HG03095 (cell line): Measurements from ENCODE around the gene HS2ST1.
"Not testable (repeated sequence)": the region's sequence is repeated elsewhere in the genome, so short reads cannot be mapped to it uniquely, and the experiment has no call there.

ENCODE experiments used
- ATAC-seq: cut with Tn5 transposase; IDR thresholded peaks from one replicate; pipeline ENCODE4 v1.9.1; 2021; ENCODE audit warnings: moderate library complexity; ENCODE audit not compliant: unreplicated experiment

Gene HS2ST1

DNA sequence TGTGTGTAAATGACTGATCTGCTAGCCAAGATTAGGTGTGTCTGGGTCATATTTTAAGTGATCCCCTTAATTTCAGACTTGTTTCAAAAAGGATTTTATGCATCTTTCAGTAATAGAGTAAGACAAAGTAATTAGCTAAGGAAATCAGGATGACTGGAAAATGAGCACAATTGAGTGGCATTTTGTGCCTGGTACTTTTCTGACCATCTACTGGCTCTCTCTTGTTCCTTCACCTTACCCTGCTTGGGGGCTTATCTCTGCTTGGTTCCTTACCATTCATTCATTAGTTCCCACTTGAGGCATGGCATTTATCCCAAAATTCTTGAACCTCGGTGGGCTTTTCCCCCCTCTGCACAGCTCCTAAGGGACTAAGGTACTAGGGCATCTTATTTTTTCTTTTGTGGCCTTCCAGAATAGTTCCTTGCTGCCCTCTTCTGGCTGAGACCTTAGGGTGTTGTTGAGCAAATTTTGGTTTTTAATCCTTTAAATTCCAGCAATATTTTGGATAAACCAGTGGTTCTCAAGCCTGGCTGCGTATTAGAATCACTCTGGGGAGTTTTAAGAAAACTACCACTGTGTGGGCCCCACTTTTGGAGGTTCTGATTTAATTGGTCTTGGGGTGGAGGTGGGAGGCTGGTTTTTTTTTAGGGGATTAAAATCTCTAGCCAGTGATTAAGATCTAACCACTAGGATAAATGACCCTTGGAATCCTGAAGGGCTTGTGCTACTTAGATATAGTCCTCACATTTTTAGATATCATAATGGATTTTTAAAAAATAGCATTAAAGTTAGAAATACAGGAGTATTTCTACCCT is 50.8 kb downstream of the HS2ST1 start:
- peak; percentile 28 for ATAC-seq

DNA sequence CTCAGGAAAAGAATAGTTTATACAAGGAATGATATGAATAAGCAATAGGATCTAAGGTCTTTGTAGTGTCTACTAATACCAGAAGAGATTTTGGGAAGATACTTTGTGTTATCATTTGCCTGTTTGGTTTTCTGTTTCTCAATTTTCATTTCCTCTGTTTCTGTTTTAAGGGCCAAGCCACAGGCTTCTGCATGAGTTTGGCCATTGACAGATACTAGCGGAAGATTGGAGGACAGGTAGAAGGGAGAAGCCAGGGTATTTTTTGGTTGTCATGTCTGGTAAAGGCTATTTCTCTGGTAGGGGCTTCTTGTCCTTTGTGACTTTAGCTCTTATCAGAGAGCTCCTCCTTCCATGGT is 51.4 kb downstream of the HS2ST1 start:
- peak; percentile 57 for ATAC-seq

DNA sequence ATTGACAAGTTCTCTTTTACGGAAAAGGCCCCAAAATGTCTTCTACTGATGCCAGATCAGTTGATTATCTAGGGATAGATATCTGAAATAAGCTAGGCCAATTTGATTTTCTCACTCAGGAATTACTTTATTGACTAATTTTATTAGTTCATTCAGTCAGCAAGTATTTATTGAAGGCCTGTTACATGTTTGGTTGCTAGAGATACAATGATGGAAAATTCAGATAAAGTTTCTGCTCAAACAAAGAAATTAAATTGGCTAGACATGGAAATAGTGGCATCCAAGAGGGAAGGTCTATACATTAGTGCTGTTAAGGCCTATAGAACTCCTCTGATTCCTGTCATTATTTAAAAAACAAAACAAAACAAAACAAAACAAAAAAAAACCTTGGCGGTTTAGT is 56.5 kb downstream of the HS2ST1 start:
- no peak for ATAC-seq

DNA sequence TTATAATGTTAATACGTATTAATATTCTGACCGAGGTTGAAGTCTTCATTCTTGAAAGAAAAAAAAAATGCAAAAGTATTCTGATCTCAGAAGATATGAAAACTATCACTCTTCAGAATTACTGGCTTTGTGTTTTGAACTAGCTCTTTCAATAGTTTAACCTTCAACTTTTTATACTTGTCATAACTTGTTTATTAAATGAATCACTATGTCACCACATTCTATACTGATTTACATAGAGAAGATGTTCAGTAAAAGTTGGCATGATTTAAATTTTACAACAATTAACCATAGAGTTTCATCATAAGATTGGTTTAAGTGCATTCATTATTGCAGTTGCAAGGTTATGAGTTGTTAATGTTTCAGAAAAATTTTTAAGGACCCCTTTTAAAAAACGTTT is 57.3 kb downstream of the HS2ST1 start:
- no peak for ATAC-seq

DNA sequence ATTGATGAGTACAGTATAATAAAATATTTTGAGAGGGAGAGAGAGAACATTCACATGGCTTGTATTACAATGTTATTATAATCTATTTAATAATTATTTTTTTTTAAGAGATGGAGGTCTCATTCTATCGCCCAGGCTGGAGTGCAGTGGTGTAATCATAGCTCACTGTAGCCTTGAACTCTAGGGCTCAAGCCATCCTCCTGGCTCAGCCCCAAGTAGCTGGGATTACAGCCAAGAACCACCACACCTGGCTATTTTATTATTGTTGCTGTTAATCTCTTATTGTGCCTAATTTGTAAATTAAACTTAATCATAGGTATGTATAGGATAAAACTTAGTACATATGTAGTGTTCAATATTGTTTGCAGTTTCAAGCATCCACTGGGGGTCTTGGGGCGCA is 57.8 kb downstream of the HS2ST1 start:
- ATAC-seq: no peak

DNA sequence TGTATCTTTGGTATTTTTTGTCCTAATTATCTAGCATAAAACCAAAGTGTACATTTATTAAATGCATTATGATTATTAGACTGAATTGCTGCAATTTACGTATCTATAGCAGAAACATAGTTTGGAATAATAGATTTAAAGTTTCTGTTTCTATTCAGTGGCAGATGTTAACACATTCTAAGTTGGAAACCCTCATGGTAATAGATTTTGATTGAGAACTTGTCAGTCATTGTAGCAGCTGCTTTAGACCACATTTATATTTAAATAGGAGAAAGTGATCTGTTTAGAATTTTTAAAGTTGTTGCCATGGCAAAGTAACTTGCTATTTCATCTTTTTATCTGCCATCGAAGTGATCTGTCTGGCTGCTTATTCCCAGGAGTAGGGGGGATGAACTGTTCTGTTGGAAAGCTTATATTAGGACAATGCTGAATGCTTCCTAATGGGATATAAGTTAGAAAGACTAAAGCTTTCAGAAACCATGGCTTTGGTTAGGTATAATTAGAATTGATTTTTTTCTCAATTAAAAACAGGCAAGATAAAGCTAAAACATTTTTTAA is 61.6 kb downstream of the HS2ST1 start:
- no peak for ATAC-seq

DNA sequence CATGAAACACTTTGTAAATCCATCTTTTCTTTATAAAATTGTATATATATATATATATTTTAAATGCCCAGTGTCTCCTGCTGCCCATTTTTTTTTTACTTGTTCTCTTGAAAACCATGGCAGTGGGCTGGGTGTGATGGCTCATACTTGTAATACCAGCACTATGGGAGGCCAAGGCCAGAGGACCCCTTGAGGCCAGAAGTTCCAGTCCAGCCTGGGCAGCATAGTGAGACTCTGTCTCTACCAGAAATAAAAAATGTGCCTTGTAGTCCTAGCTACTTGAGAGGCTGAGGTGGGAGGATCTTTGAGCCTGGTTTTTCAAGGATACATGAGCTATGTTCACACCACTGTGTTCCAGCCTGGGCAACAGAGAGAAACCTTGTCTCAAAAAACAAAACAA is 62.2 kb downstream of the HS2ST1 start:
- no peak for ATAC-seq

DNA sequence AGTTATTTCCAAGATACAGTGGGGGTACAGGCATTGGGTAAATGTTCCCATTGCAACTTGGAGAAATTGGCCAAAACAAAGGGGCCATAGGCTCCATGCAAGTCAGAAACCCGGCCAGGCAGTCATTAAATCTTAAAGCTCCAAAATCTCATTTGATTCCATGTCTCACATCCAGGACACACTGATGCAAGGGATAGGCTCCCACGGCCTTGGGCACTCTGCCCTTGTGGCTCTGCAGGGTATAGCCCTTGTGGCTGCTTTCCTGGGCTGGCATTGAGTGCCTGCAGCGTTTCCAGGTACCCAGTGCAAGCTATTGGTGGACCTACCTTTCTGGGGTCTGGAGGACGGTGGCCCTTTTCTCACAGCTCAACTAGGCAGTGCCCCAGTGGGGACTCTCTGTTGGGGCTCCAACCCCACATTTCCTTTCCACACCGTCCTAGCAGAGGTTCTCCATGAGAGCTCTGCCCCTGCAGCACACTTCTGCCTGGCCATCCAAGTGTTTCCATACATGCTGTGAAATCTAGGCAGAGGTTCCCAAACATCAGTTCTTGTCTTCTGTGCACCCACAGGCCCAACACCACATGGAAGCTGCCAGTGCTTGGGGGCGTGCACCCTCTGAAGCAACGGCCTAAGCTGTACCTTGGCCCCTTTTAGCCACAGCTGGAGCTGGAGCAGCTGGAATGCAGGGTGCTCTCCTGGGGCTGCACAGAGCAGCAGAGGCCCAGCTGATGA is 67.2 kb downstream of the HS2ST1 start:
- no peak for ATAC-seq

DNA sequence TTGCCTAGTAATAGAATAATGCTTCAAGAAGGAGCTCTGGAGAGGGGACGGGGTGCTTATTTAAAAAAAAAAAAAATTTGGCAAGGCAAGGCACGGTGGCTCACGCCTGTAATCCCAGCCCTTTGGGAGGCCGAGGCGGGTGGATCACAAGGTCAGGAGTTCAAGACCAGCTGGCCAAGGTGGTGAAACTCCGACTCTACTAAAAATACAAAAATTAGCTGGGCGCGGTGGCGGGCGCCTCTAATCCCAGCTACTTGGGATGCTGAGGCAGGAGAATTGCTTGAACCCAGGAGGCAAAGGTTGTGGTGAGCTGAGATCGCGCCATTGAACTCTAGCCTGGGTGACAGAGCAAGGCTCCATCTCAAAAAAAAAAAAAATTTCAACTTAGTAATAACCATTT is 69.2 kb downstream of the HS2ST1 start:
- not testable (repeated sequence) for ATAC-seq

DNA sequence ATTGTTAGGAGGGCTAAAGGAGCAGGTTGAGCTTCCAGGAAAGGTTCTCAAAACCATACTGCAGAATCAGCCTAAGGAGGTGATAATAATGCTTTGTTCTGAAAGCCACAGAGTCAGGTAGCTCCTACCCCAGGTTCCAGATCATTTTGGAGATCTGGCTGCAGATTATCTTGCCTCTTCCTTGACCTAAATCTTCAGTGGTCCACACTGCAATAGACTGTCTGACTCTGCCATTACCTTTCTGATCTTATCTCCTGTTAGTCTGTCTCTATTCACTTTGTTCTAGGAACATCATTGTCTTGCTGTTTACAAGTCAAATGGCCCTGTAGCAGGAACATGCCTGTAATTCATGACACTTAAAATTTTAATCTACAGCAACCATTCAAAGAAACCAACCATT is 73.0 kb downstream of the HS2ST1 start:
- no peak for ATAC-seq

DNA sequence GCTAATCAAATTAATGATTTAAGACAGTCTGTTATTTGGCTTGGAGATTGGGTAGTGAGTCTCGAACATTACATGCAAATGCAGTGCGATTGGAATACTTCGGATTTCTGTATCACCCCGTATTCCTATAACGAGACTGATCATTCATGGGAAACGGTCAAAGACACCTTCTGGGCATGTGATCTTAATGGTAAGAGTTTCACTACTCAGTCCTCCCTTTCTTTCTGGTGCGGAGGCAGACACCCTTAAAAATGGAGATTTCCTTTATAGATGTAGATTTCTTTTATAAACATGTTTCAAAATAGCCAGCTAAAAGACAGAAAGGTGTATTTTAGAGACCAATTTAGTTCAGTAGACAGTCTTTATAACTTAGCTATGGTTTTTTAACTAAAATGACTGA is 74.4 kb downstream of the HS2ST1 start:
- ATAC-seq: no peak

DNA sequence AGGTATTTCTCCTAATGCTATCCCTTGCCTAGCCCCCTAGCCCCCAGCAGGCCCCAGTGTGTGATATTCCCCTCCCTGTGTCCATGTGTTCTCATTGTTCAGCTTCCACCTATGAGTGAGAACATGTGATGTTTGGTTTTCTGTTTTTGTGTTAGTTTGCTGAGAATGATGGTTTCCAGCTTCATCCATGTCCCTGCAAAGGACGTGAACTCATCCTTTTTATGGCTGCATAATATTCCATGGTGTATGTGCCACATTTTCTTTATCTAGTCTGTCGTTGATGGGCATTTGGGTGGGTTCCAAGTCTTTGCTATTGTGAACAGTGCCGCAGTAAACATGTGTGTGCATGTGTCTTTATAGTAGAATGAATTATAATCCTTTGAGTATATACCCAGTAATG is 75.3 kb downstream of the HS2ST1 start:
- not testable (repeated sequence) for ATAC-seq

DNA sequence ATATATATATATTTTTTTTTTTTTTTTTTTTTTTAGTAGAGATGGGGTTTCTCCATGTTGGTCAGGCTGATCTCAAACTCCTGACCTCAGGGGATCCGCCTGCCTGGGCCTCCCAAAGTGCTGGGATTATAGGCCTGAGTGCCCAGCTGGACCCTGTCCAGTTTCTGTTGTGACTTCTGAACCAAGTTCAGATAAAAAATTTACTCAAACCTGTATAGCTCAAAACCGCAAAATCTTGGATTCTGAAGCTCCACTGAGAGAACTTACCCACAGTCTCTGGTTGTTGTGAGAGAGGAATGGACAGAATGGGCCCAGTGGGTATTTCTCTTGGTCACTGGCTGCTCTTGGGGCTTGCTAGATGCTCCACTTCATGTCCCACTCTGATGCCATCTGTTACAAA is 76.4 kb downstream of the HS2ST1 start:
- no peak for ATAC-seq

DNA sequence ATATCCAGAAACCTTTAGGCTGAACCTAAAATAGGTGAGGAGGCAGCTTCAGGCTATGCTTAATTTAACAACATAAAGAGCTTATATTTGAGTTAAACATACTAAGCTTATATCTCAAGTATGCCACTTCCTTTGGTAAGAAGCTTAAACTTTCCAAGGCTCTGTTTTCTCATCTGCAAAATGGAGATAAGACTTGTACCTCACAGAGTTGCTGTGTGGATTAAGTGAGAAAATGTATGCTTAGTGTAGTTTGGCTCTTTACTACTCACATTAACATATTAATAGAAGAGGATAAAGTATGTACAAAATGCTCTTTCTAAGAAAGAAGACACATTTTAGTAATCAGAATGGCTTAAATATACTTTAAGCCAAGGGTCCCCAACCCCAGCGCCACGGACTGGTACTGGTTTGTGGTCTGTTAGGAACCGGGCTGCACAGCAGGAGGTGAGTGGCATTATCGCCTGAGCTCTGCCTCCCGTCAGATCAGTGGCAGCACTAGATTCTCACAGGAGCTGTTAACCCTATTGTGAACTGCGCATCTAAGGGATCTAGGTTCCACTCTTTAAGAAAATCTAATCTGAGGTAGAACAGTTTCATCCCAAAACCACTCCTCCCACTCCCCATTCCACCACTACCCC is 77.2 kb downstream of the HS2ST1 start:
- no peak for ATAC-seq

DNA sequence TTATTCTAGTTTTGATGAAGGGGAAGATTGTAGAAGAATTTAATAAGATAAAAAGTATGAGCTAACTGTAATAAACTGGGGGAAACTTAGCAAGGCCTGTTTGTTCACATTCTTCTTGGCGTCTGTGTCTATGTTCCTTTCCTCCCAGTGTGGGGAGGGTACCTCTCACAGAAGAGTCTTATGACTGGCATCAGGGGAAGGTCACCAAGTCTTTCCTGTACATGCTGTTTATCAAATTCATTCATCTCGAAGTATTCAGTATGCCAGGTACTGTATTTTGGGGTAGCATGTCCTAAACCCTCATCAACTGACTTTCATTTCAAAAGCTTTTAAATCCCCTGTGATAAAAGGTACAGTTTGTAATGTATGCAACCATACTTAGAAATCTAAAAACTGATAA is 78.4 kb downstream of the HS2ST1 start:
- ATAC-seq: no peak

DNA sequence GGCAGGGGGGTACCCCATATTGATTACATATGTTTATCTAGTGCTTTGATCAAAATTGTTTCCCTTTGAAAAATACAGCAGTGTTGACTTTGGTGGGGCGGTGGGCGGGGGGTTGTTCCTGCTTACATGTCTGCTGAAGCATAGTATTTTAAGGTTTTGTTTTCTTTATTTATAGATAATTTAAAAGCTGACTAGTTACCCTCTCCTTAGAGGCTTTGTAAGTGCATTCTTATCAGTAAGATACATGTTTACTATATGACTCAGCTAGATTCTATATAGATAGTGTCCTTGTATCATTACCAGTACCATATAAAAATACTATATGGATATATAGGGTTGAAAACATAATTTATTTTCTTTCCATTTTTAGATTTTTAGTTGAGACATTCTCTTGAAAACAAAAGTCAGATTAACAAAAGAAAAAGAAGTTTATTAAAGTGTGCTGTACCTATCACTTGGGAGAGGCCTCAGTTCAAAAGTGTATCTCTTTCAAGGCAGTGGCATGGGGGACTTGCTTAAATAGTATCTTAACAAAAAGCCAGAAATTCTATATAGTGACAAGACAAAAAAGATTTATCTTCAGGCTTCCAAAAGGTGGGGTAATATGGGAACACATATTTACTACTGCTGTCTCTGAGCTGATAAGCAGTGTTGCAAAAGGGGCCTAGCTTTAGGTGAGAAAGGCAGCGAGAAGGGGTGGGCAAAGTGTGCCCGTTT is 79.0 kb downstream of the HS2ST1 start:
- no peak for ATAC-seq

DNA sequence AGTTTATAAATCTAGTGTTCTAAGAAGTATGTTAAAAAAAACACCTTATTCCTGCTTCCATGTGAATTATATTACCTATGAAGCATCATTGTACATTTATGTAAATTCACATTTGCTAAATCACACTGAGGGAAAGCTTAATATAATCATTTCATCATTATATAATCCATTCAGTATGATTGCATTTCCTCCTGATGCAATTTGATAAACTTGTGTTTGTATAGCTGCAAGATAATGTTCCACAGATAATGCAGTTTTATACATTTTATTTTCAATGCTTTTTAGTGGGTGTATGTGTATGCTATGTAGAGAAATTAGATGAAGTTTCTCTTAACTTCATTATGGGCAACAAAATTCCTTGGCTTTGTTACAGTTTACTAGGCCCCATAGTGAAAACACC is 79.6 kb downstream of the HS2ST1 start:
- ATAC-seq: no peak

DNA sequence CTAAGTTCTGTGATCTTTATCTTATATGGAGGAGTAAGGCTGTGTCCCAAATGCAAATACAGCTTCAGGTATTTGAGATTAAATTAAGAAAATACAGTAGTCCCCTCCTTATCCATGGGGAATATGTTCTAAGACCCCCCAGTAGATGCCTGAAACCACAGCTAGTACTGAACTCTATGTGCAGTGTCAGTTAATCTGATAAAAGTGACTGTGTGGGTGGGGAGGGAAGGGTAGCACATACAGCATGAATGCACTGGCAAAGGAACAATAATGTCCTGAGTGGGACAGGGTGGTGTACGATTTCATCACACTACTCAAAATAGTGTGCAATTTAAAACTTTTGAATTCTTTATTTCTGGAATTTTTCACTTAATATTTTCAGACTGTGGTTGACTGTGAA is 83.1 kb downstream of the HS2ST1 start:
- ATAC-seq: no peak

DNA sequence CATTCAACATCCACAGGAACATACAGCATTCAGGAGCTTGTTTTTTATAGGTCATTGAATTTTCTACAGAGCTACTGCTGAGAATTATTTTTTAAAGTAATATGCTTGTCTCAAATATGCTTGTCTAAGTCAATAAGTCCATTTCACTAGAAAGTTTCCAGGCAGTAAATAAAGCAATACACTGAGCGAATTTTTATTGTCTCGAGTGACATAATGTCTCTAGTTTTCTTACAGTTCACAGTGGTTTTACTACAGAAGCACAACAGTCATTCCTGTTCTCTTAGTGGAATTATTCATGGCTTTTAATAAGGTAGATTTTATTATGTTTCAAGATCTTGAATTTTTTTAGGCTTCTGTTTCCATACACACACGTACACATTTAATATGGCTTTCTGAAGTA is 83.8 kb downstream of the HS2ST1 start:
- ATAC-seq: no peak

DNA sequence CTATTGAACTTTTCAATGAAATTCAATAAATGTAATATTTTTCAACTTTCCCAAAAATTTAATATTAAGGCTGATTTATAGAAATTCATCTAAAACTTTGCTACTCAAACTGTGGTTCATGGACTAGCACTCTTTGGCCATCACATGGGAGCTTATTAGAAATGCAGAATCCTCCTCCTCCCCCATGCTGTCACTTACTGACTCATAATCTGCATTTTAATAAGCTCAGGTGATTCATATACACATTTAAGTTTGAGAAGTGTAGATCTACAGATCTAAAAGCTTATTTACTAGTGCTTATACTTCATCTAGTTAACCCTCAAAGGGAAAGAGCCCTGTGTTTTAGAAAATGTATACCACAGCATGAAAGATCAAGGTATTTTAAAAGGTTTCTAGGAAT is 84.3 kb downstream of the HS2ST1 start:
- no peak for ATAC-seq

DNA sequence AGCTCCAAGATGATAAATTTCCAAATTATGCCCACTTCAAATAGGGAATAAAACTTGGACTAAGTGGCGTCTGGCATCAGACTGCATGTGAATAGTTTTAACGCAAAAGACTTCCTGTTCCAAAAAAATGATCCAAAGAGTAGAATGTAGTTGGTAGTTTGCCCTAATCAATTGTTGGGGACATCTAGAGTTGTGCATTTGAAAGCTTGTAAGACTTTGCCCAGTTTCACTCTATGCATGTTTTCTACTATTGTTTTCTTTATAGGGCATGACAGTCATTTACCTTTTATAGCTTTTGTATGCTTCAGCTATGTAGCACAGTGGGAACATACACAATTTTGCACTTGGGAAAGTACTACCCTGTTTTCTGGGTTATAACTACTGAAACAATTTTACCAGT is 86.0 kb downstream of the HS2ST1 start:
- no peak for ATAC-seq
